ENCODE results near the gene TEDC2.

- peak in 1 of 5 experiments; percentile 5 for TF ChIP-seq CTCF (IDR thresholded peaks at IDR 0.05)
- TF ChIP-seq POLR2A (IDR thresholded peaks at IDR 0.05), result no peak
- no peak for TF ChIP-seq POLR2AphosphoS5 (IDR thresholded peaks at IDR 0.05)
These were observed 29.9 kb upstream of the TEDC2 start for GRCh38 chr16:2429771-2430663.

All from transverse colon (tissue), 4 donors.